T follicular helper cell (primary cell): ENCODE results near the gene SENP7.
"Not testable (repeated sequence)": the region's sequence is repeated elsewhere in the genome, so short reads cannot be mapped to it uniquely, and the experiment has no call there.

ENCODE experiments used
- DNase-seq: peaks from one replicate; pipeline ENCODE4 v3.0.0-alpha.2; 2020; ENCODE audit warnings: low read depth

SENP7 gene

GRCh38 chr3:101438641-101439040 is 74.4 kb downstream of the SENP7 start:
- not testable (repeated sequence) for DNase-seq

GRCh38 chr3:101433652-101434051 is 79.4 kb downstream of the SENP7 start:
- DNase-seq = no peak

GRCh38 chr3:101423984-101424888 is 88.8 kb downstream of the SENP7 start:
- no peak for DNase-seq

- DNase-seq = no peak
These were observed 94.2 kb downstream of the SENP7 start for GRCh38 chr3:101418851-101419250.

- DNase-seq = no peak
These were observed 98.9 kb downstream of the SENP7 start for GRCh38 chr3:101414121-101414520.

- DNase-seq = no peak
These were observed 99.4 kb downstream of the SENP7 start for GRCh38 chr3:101413656-101414055.

GRCh38 chr3:101391413-101391950 is 121.5 kb downstream of the SENP7 start:
- no peak for DNase-seq

GRCh38 chr3:101388706-101389105 is 124.3 kb downstream of the SENP7 start:
- no peak for DNase-seq

GRCh38 chr3:101387351-101387750 is 125.7 kb downstream of the SENP7 start:
- no peak for DNase-seq

GRCh38 chr3:101384426-101384825 is 128.6 kb downstream of the SENP7 start:
- DNase-seq = no peak

GRCh38 chr3:101383656-101384055 is 129.4 kb downstream of the SENP7 start:
- DNase-seq = no peak

- DNase-seq = no peak
These were observed 129.8 kb downstream of the SENP7 start for GRCh38 chr3:101383156-101383575.

GRCh38 chr3:101381809-101382208 is 131.2 kb downstream of the SENP7 start:
- no peak for DNase-seq

GRCh38 chr3:101379658-101380376 is 133.2 kb downstream of the SENP7 start:
- DNase-seq = no peak

GRCh38 chr3:101377796-101378195 is 135.2 kb downstream of the SENP7 start:
- DNase-seq = no peak

- no peak for DNase-seq
These were observed 135.8 kb downstream of the SENP7 start for GRCh38 chr3:101377209-101377608.

GRCh38 chr3:101375586-101375985 is 137.4 kb downstream of the SENP7 start:
- DNase-seq = no peak

- no peak for DNase-seq
These were observed 150.6 kb downstream of the SENP7 start for GRCh38 chr3:101362406-101362805.

- no peak for DNase-seq
These were observed 161.2 kb downstream of the SENP7 start for GRCh38 chr3:101351829-101352228.

GRCh38 chr3:101340591-101340990 is 172.4 kb downstream of the SENP7 start:
- DNase-seq = no peak

GRCh38 chr3:101333883-101334282 is 179.1 kb downstream of the SENP7 start:
- no peak for DNase-seq

- DNase-seq = no peak
These were observed 183.9 kb downstream of the SENP7 start for GRCh38 chr3:101329016-101329673.
